NCI-H2081 treated with DMSO at 0.1 percent for 48 hours (cell line): ENCODE data around the gene TTK.
"Not testable (repeated sequence)": the region's sequence is repeated elsewhere in the genome, so short reads cannot be mapped to it uniquely, and the experiment has no call there.

Experiments
- DNase-seq: peaks from one replicate; lab custom pipeline; 2025; lab: John Stamatoyannopoulos, UW

The TTK gene

GRCh38 chr6:80021591-80021990 is 17.1 kb downstream of the TTK start:
- DNase-seq, result no peak

DNA sequence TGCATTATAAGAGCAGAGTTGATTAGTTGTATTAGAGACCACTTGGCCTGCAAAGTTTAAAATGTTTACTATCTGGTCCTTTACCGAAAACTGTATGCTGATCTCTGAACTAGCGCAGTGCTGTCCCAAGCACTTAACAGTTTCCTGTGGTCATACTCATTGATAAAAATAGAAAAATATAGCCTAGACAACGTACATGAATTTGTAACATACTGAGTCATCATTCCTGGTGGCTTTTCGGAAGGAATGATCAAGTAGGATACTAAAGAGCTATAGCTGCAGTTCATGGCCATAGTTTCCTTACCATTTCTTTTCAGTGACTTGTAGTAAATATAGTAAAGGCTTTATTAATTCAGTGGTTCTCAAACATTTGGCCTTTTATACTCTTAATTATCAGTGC is 18.4 kb downstream of the TTK start:
- DNase-seq, result no peak

- DNase-seq, result no peak
Measured at GRCh38 chr6:80028589-80028988, 24.1 kb downstream of the TTK start.

DNA sequence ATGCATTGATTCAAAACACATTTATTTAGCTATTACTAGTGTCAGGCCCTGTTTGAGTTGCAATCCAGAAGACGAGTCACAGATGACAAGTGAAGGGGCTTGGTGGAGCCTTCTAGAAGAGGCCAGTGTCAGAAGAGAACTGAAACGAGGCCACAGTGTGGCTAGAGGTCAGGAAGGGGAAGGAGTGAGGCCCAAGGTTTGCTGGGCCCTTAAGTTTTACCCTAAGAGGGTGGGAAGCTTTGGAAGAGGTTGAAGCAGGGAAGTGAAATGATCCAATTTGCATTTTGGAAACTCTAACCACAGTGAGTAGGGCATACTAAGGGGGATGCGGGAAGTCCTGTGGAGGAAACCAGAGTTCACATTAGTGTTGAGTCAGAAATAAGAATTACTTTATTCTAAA is 25.0 kb downstream of the TTK start:
- no peak for DNase-seq

DNA sequence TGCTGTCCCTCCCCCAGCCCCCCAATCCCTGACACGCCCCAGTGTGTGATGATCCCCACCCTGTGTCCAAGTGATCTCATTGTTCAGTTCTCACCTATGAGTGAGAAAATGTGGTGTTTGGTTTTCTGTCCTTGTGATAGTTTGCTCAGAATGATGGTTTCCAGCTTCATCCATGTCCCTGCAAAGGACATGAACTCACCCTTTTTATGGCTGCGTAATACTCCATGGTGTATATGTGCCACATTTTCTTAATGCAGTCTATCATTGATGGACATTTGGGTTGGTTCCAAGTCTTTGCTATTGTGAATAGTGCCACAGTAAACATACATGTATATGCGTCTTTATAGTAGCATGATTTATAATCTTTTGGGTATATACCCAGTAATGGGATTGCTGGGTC is 43.8 kb downstream of the TTK start:
- not testable (repeated sequence) for DNase-seq

GRCh38 chr6:80060774-80061173 is 56.3 kb downstream of the TTK start:
- DNase-seq, result no peak

DNA sequence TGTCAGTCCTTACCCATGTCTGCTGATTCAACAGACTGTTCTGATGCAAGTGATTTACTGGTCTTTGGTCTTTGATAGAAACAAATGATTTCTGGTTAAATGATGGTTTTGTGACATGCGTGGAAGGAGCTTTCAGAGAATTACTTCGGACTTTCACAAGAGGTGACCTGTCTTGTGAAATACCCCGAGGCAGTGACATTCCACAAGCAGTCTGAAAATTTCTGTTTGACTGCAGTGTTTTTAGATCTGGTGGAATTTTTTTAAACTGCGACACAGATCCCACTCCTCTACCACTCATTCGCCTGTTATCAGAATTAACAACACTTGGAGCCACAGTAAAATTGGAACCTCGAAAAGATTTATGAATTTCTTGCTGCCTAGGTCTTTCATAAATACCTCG is 63.7 kb downstream of the TTK start:
- not testable (repeated sequence) for DNase-seq

DNA sequence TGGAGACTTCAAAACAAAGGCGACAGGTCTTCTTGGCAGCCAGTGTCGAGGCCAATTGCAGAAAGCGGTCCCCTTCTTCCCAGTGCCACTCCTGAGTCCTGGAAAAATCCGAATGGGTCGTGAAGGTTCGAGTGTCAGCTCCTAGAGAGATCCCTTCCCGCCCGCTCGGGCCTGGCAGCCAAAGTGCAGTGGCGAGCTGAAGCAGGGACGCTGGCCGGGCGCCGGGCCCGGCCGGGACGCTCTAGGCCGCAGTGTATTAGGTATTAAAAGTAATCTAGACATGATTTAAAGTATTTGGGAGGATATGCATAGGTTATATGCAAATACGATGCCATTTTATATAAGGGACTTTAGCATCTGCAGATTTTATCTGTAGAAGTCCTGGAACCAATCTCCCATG is 66.0 kb downstream of the TTK start:
- not testable (repeated sequence) for DNase-seq

- DNase-seq, result no peak
Measured at GRCh38 chr6:80077067-80077466, 72.6 kb downstream of the TTK start.

DNA sequence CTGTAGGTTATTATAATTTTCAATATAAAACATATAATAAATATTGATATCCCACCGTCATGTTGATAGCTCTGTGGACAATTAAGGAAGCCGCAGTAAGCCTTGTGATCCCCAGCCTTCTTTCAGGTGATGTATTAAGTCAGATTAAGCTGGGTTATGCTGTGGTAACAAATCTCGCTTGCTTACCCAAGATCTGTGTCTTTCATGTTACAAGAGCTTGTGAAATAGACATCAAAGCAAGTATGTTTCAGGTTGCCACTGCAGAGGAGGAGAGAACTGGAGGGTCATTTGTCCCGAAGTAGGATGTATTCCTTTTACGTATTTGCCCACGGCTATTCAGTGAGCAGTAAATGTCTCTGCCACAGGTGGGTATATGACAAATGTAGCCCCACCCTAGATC is 84.2 kb downstream of the TTK start:
- no peak for DNase-seq

DNA sequence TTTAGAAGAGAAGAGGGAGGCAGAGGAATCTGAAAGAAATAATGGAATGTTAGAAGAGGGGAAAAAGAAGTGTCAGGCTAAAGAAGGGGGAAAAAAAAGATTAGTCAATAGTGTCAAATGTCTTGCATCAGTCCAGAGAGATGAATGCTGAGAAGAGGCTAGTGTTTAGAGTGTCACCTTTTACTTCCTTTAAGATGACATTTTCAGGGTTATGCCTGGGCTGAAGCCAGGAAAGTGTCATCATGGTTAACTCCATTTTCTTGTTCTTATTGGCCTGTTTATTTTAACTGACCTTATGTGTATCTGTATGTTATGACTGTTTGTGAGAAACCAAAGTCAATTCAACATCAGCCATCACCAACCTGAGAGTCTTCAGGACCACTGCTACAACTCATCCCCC is 87.1 kb downstream of the TTK start:
- DNase-seq, result no peak
